HEK293 (cell line): ENCODE measurements around the gene RNU7-1.

Source experiments
- CTCF ChIA-PET: fragments of 350-600 bp; formaldehyde crosslinking; extraction: SDS; loops from one replicate; lab custom pipeline; 2021; ENCODE audit warnings: antibody characterized with exemption; lab: Yijun Ruan, JAX
- POLR2A ChIA-PET: fragments of 300-600 bp; formaldehyde crosslinking; extraction: SDS; loops from one replicate; lab custom pipeline; 2020; ENCODE audit warnings: antibody characterized with exemption, inconsistent platforms; lab: Yijun Ruan, JAX
- H3K27ac ChIP-seq: fragments of 200-500 bp; sonication (Bioruptor generic); 2 replicates; pipeline ENCODE4 v1.5.1; 2014; ENCODE audit warnings: low read depth, low read length, control low read depth, inconsistent platforms; ENCODE audit errors: extremely low read depth
- H3K36me3 ChIP-seq, 2 experiments: fragments of 200-500 bp in 1 of 2; sonication (Bioruptor generic) in 1 of 2; 1 replicate in 1 of 2; 2 replicates in 1 of 2; pipeline ENCODE4 v1.5.1; 2014 to 2017; ENCODE audit warnings: inconsistent platforms in 2 of 2, low read length in 2 of 2; ENCODE audit not compliant: control insufficient read depth in 2 of 2, insufficient read depth in 1 of 2
- H3K4me1 ChIP-seq: fragments of 200-500 bp; sonication (Bioruptor generic); 2 replicates; pipeline ENCODE4 v1.5.1; 2014; ENCODE audit warnings: mild to moderate bottlenecking, low read length, inconsistent platforms; ENCODE audit not compliant: control insufficient read depth, insufficient read depth
- H3K4me3 ChIP-seq: 2 replicates; pipeline ENCODE4 v1.5.1; 2011; ENCODE audit warnings: low read depth, mild to moderate bottlenecking, control low read depth, low read length, moderate library complexity
- H3K9me3 ChIP-seq: fragments of 200-500 bp; sonication (Bioruptor generic); 2 replicates; pipeline ENCODE4 v1.5.1; 2014; ENCODE audit warnings: low read depth, low read length, inconsistent platforms; ENCODE audit not compliant: control insufficient read depth, insufficient read depth
- HIC1 ChIP-seq: fragments of 450-650 bp; formaldehyde crosslinking; IDR thresholded peaks from 2 replicates; pipeline ENCODE4 v1.5.1; 2016; ENCODE audit warnings: missing biosample characterization, missing genetic modification characterization
- KLF16 ChIP-seq: fragments of 450-650 bp; formaldehyde crosslinking; IDR thresholded peaks from 2 replicates; pipeline ENCODE4 v1.5.1; 2017; ENCODE audit warnings: missing biosample characterization, missing genetic modification characterization
- KLF8 ChIP-seq: fragments of 450-650 bp; formaldehyde crosslinking; IDR thresholded peaks from 2 replicates; pipeline ENCODE4 v1.5.1; 2016; ENCODE audit warnings: missing biosample characterization, missing genetic modification characterization
- OSR2 ChIP-seq: fragments of 450-650 bp; formaldehyde crosslinking; IDR thresholded peaks from 2 replicates; pipeline ENCODE4 v1.5.1; 2016; ENCODE audit warnings: missing biosample characterization, missing genetic modification characterization
- PATZ1 ChIP-seq: fragments of 450-650 bp; formaldehyde crosslinking; IDR thresholded peaks from 2 replicates; pipeline ENCODE4 v1.5.1; 2016; ENCODE audit warnings: missing biosample characterization, missing genetic modification characterization
- SCRT1 ChIP-seq: fragments of 450-650 bp; formaldehyde crosslinking; IDR thresholded peaks from 2 replicates; pipeline ENCODE4 v1.5.1; 2016; ENCODE audit warnings: missing biosample characterization, missing genetic modification characterization, borderline replicate concordance
- SP7 ChIP-seq: fragments of 450-650 bp; formaldehyde crosslinking; IDR thresholded peaks from 2 replicates; pipeline ENCODE4 v1.5.1; 2016; ENCODE audit warnings: missing biosample characterization, missing genetic modification characterization
- ZBTB20 ChIP-seq: fragments of 450-650 bp; formaldehyde crosslinking; IDR thresholded peaks from 2 replicates; pipeline ENCODE4 v1.5.1; 2016; ENCODE audit warnings: missing biosample characterization, missing genetic modification characterization
- ZBTB21 ChIP-seq: fragments of 450-650 bp; formaldehyde crosslinking; IDR thresholded peaks from 2 replicates; pipeline ENCODE4 v1.5.1; 2017; ENCODE audit warnings: missing biosample characterization, missing genetic modification characterization
- ZBTB26 ChIP-seq: fragments of 450-650 bp; formaldehyde crosslinking; optimal IDR thresholded peaks from 2 replicates; pipeline ENCODE3; 2016; ENCODE audit warnings: missing biosample characterization, mild to moderate bottlenecking, missing genetic modification characterization
- ZBTB8A ChIP-seq: fragments of 450-650 bp; formaldehyde crosslinking; IDR thresholded peaks from 2 replicates; pipeline ENCODE4 v1.5.1; 2016; ENCODE audit warnings: missing biosample characterization, missing genetic modification characterization
- ZFHX2 ChIP-seq: fragments of 450-650 bp; formaldehyde crosslinking; conservative IDR thresholded peaks from 2 replicates; pipeline ENCODE4 v1.5.1; 2016; ENCODE audit warnings: missing biosample characterization, missing genetic modification characterization
- ZNF169 ChIP-seq: fragments of 450-650 bp; formaldehyde crosslinking; IDR thresholded peaks from 2 replicates; pipeline ENCODE4 v1.5.1; 2016; ENCODE audit warnings: missing biosample characterization, missing genetic modification characterization
- ZNF335 ChIP-seq: fragments of 450-650 bp; formaldehyde crosslinking; conservative IDR thresholded peaks from 2 replicates; pipeline ENCODE4 v1.5.1; 2016; ENCODE audit warnings: missing biosample characterization, missing genetic modification characterization
- ZNF341 ChIP-seq: fragments of 450-650 bp; formaldehyde crosslinking; IDR thresholded peaks from 2 replicates; pipeline ENCODE4; 2016; ENCODE audit warnings: low read depth, missing biosample characterization, missing genetic modification characterization
- ZNF394 ChIP-seq: fragments of 450-650 bp; formaldehyde crosslinking; IDR thresholded peaks from 2 replicates; pipeline ENCODE4 v1.5.1; 2016; ENCODE audit warnings: missing biosample characterization, missing genetic modification characterization, mild to moderate bottlenecking, moderate library complexity, borderline replicate concordance
- ZNF518A ChIP-seq: fragments of 450-650 bp; formaldehyde crosslinking; conservative IDR thresholded peaks from 2 replicates; pipeline ENCODE4 v1.5.1; 2016; ENCODE audit warnings: low read depth, missing biosample characterization, missing genetic modification characterization
- ZNF600 ChIP-seq: fragments of 450-650 bp; formaldehyde crosslinking; IDR thresholded peaks from 2 replicates; pipeline ENCODE4 v1.5.1; 2016; ENCODE audit warnings: missing biosample characterization, missing genetic modification characterization
- ZNF629 ChIP-seq: fragments of 450-650 bp; formaldehyde crosslinking; IDR thresholded peaks from 2 replicates; pipeline ENCODE4 v1.5.1; 2017; ENCODE audit warnings: missing biosample characterization, missing genetic modification characterization
- ZNF692 ChIP-seq: fragments of 450-650 bp; formaldehyde crosslinking; IDR thresholded peaks from 2 replicates; pipeline ENCODE4 v1.5.1; 2016; ENCODE audit warnings: missing biosample characterization, missing genetic modification characterization
- ZSCAN5A ChIP-seq: fragments of 450-650 bp; formaldehyde crosslinking; IDR thresholded peaks from 2 replicates; pipeline ENCODE4 v1.5.1; 2016; ENCODE audit warnings: missing biosample characterization, missing genetic modification characterization

Gene RNU7-1

GRCh38 chr12:6904280-6905276 is 39.0 kb upstream of the RNU7-1 start, which contains the start of gene LRRC23:
Gene LRRC23 (plus strand): TSS chr12:6904822. CDS start chr12:6905634, 812 bp downstream.
- ChIA-PET POLR2A (interaction anchor here (0.6 to 2.6 kb wide), 12 partner anchors 9 to 181 kb away, joined by 3 to 10 read pairs (median 4); partner anchors contain the start of genes C12orf57, COPS7A, ENO2 and RNU7-1), CTCF (interaction anchor here (0.7 to 1.5 kb wide), 4 partner anchors 19 to 34 kb away, joined by 4 to 8 read pairs (median 7); partner anchors contain the start of gene SPSB2)
- Histone ChIP-seq H3K27ac (peak within 1 kb of the TSS; percentile 57), H3K4me3 (peak within 1 kb of the TSS; percentile 42), H3K4me1 (peaks cover 13% of the 10 kb centered on the region; the same call in 1 of the 2 replicates), H3K36me3 (no peaks in the 10 kb centered on the region), H3K9me3 (no peaks in the 10 kb centered on the region)
- TF ChIP-seq ZNF600 (peak; percentile 89), SP7 (tag by site-specific recombination) (peak; percentile 48; the same call in 1 of the 2 replicates), ZNF629 (tag by site-specific recombination) (peak; percentile 80), ZNF335 (peak; percentile 66), ZNF518A (tag by site-specific recombination) (no peak; the same call in 1 of the 2 replicates), ZBTB20 (peak; percentile 88), ZBTB21 (peak; percentile 65), KLF8 (peak; percentile 45; the same call in 1 of the 2 replicates), PATZ1 (tag by site-specific recombination) (peak; percentile 54; the same call in 1 of the 2 replicates), SCRT1 (tag by site-specific recombination) (peak; percentile 89; the same call in 1 of the 2 replicates), ZBTB8A (tag by site-specific recombination) (peak; percentile 42; the same call in 1 of the 2 replicates), KLF16 (tag by site-specific recombination) (peak; percentile 48; the same call in 1 of the 2 replicates), ZBTB26 (tag by site-specific recombination) (peak; percentile 26), OSR2 (tag by site-specific recombination) (peak; percentile 60; the same call in 1 of the 2 replicates), ZNF692 (tag by site-specific recombination) (0 out of 2 replicates have a peak, but pooled peaks have one; percentile 25), ZSCAN5A (tag by site-specific recombination) (no peak), ZNF169 (no peak), HIC1 (tag by site-specific recombination) (no peak), ZFHX2 (peak; percentile 64), ZNF394 (tag by site-specific recombination) (0 out of 2 replicates have a peak, but pooled peaks have one; percentile 10), ZNF341 (tag by site-specific recombination) (peak; percentile 50; the same call in 1 of the 2 replicates)
